ENCODE measurements around the gene CRYBB1.

DNA sequence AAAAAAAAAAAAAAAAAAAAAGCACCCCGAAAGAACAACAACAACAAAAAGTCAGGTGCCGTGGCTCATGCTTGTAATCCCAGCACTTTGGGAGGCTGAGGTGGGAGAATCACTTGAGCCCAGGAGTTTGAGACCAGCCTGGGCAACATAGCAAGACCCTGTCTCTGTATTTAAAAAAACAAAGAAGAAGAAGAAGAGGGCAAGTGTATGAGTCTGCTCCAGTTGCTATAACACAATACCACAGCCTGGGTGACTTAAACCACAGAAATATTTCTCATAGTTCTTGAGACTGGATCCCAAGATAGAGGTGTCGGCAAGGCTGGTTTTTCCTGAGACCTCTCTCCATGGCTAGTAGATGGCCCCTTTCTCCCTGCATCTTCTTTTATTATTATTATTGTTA, 16.4 kb upstream of the CRYBB1 start:
- TF ChIP-seq, protein P1, sequence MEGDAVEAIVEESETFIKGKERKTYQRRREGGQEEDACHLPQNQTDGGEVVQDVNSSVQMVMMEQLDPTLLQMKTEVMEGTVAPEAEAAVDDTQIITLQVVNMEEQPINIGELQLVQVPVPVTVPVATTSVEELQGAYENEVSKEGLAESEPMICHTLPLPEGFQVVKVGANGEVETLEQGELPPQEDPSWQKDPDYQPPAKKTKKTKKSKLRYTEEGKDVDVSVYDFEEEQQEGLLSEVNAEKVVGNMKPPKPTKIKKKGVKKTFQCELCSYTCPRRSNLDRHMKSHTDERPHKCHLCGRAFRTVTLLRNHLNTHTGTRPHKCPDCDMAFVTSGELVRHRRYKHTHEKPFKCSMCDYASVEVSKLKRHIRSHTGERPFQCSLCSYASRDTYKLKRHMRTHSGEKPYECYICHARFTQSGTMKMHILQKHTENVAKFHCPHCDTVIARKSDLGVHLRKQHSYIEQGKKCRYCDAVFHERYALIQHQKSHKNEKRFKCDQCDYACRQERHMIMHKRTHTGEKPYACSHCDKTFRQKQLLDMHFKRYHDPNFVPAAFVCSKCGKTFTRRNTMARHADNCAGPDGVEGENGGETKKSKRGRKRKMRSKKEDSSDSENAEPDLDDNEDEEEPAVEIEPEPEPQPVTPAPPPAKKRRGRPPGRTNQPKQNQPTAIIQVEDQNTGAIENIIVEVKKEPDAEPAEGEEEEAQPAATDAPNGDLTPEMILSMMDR (IDR thresholded peaks at IDR 0.05 in 8 of 11, conservative IDR thresholded peaks at IDR 0.05 in 3 of 11) = no peak
- TF ChIP-seq POLR2AphosphoS5 (IDR thresholded peaks at IDR 0.05) = no peak
